DMS114 treated with DMSO at 0.1 percent for 48 hours (cell line): Measurements from ENCODE around the gene SLC2A11.
"Not testable (repeated sequence)": the region's sequence is repeated elsewhere in the genome, so short reads cannot be mapped to it uniquely, and the experiment has no call there.

Source experiments
- DNase-seq: peaks from one replicate; lab custom pipeline; 2025; ENCODE audit not compliant: unreplicated experiment; lab: John Stamatoyannopoulos, UW

Gene SLC2A11

GRCh38 chr22:23847310-23847920 lies 10.3 kb upstream of the SLC2A11 start:
- no peak for DNase-seq

DNA sequence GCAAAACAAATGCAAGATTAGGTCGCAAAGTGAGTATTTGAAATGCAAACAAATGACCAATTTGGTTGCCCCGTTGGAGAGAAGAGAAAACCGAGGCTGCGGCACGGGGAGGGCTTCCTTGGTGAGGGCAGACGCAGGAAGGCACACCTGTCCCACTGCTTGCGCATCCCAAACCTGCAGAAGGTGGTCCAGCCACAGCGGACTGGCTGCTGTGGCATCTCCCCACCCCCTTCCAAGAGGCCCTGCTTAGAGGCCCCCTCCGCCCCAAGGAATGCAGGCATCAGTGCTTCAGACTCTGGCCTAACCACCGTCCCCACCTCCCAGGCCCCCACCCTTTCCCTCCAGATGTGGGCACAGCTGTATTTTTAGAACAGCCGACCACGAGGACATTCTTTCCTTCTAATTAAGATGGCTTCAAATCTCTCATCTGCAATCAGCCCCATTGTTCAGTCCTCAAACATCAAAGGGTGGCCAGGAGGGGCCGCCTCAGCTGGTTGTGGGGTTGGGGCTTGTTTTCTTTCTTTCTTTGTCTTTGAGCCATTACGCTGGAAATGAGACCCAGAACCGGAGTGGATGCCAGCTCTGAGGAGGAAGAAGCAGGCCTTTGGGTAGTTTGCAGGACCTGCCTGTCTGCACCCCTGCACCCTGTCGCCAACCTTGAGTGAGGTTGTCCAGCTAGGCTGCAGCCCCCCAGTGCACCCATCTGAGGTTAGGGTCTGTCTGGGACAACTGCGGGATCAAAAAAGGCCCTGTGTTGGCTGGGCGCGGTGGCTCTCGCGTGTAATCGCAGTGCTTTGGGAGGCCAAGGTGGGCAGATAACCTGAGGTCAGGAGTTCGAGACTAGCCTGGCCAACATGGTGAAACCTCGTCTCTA lies 9.4 kb upstream of the SLC2A11 start:
- DNase-seq: no peak

DNA sequence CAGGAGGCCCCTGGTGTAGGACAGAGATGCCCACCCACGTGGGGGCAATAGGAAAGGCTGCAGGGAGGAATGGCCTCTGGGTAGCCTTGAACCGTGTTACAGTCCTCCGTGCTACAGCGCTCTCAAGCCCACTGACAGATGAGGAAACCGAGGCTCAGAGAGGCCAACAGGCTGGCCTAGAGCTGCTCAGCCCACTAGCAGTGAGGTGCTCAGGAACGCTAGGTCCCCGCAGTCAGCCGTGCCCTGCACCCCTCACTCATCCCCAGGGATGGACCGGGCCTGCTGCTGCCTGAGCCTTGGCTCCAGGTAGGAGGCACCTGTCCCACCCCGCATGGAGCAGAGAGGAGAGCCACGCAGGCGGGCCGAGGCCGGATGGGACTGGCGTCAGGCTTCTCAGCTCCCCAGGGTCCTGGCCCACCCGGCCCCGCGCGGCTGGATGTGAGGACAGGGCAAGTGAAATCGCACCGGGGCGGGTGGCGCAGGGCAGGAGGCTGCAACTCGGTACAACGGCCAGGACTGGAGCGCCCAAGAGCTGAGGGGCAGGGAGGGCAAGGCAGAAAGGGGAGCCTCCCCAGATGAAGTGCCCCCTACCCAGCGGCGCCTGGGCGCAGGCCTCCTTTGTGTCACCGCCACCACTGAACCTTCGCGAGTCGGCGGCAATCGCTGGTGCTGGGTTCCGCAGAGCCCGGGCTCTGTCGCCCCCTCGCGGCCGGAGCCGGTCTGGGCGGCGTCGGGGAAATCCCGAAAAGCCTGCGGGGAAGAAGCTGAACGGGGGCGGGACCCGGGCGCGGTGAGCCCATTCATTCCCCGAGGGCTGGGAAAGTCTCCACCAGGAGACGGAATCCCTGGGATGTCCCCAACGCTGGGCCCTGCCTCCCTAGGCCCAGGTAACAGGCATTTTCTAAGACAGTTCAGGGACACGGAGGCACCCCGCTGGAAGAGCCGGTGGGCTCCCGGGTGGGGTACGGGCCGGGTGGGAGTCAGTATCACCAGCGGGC lies 8.4 kb upstream of the SLC2A11 start:
- peak; percentile 59 for DNase-seq

GRCh38 chr22:23850136-23850611 lies 7.5 kb upstream of the SLC2A11 start:
- DNase-seq: no peak

DNA sequence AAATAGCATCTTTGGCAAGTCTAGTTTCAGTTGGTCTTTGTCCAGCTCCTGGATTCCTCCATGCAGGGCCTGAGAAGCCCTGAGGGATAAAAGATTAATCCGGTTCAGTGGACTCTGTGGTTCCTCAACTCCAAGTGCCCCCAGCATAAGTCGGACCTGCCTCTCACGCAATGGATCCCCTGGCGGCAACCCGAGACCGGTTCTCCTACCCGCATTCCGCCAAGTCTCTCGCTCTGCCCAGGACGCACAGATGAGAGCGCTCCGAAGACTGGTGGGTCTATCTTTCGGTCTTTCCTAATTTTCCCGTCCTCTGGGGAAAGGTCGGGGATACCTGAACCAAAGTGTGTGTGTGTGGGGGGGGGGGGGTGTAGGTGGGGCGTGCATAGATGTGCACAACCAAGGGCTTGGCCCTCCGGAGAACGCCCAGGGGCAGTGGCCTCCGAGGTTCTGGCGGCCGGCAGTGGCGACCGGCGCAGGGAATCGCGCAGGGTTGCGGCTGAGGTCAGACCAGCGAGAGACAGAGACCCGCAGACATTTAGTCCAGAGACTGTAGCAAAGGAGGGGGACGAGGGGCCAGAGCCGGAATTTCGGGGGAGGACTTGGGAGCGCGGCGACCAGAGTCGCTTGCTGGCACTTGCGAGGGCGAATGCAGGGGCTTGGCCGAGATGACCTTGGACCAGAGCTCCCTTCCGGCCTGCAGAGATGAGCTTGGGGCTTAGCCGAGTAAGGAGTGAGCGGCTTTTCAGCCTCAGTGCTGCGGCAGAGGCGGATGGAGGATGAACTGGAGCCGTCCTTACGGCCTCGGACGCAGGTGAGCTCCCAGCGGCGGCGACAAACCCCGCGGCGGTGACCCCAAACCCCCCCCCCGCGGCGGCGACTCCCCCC lies 712 bp upstream of the SLC2A11 start:
- DNase-seq: peak; percentile 20

DNA sequence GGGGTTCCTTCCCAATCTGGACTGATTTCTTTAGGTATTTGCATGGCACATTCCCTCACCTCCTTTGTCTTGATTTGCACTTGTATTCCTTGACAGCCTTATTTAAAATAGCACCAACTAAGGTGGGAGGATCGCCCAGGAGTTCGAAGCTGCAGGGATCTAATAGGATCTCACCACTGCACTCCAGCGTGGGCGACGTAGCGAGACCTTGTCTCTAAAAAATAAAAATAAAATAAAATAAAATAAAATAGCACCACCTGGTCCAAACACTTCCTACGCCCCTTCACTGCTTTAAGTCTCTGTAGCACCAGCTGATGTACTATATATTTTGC lies 775 bp downstream of the SLC2A11 start:
- DNase-seq: no peak

- DNase-seq: no peak
These were observed 1.5 kb downstream of the SLC2A11 start for GRCh38 chr22:23859201-23859600.

DNA sequence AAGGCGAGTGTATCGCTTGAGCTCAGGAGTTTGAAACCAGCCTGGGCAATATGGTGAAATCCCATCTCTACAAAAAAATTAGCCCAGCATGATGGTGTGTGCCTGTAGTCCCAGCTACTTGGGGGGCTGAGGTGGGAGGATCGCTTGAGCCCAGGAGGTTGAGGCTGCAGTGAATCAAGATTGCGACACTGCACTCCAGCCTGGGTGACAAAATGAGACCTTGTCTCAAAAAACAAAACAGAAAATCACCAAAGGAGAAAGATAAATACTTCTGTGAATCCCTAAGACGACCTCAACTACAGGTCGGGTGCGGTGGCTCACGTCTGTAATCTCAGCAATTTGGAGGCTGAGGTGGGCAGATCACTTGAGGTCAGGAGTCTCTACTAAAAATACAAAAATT lies 2.5 kb downstream of the SLC2A11 start:
- not testable (repeated sequence) for DNase-seq

- peak; percentile 33 for DNase-seq
These were observed 4.4 kb downstream of the SLC2A11 start for GRCh38 chr22:23862103-23862502.

DNA sequence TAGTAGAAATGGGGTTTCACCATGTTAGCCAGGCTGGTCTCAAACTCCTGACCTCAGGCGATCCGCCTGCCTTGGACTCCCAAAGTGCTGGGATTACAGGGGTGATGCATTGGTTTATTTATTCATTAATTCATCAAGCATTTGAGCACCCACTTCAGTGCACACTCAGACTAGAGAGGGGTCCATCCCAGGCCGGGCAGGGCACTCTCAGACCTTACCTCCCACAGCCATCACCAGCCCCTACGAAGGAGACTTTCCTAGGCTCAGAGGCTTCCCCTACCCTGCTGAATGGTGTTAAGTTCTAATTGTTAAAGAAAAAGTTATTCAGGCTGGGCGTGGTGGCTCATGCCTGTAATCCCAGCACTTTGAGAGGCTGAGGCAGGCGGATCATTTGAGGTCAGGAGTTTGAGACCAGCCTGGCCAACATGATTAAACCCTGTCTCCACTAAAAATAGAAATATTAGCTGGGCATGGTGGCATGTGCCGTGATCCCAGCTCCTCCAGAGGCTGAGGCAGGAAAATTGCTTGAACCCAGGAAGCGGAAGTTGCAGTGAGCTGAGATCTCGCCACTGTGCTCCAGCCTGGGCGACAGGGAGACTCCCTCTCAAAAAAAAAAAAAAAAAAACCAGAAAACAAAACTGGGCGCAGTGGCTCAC lies 7.0 kb downstream of the SLC2A11 start:
- not testable (repeated sequence) for DNase-seq

DNA sequence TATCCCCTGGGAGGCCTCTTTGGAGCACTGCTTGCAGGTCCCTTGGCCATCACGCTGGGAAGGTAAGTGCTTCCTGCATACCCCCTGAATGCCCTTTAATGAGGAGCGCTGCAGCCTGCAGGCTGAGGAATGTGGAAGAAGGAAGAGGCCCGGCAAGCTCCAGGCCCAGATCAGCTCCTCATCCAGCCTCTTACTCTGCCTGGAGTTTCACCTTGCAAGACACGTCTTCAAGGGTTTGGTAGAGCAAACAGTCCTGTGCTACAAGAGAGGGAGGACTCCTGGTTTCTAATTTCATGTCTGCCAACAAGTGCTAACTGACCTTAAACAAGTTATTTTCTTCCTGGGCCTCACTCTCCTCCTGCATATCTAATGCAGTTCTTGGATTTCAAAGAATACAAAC lies 10.9 kb downstream of the SLC2A11 start:
- no peak for DNase-seq

GRCh38 chr22:23874871-23875270 lies 17.2 kb downstream of the SLC2A11 start:
- DNase-seq: no peak

DNA sequence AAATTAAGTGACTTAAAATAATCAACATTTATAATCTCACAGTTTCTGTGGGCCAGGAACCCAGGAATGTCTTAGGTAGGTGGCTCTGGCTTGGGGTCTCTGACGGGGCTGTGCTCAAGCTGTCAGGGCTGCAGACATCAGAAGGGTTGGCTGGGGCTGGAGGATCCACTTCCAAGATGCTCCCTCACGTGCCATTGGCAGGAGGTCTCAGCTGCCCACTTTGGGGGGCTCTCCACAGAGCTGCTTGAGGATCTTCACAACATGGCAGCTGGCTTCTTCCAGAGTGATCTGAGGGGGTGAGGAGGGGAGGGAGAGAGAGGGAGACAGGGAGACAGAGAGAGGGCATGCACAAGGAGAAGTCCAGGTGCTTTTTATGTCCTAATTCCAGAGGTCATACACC lies 18.1 kb downstream of the SLC2A11 start:
- no peak for DNase-seq

DNA sequence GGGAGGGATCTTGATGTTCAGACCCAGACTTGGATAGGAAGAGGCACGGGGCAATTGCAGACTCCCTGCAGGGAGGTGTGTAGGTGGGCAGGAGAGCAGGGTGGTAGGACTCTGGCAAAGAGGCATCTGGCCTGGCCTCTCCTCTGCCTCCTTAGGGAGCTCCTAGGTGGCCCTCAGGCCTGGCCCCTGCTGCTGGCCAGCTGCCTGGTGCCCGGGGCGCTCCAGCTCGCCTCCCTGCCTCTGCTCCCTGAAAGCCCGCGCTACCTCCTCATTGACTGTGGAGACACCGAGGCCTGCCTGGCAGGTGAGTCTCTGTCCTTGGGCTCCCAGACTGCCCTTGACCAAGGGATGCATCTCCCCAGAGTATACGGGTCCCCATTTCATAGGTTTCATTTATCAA lies 19.9 kb downstream of the SLC2A11 start:
- DNase-seq: no peak

- DNase-seq: no peak
These were observed 20.5 kb downstream of the SLC2A11 start for GRCh38 chr22:23878219-23878618.

DNA sequence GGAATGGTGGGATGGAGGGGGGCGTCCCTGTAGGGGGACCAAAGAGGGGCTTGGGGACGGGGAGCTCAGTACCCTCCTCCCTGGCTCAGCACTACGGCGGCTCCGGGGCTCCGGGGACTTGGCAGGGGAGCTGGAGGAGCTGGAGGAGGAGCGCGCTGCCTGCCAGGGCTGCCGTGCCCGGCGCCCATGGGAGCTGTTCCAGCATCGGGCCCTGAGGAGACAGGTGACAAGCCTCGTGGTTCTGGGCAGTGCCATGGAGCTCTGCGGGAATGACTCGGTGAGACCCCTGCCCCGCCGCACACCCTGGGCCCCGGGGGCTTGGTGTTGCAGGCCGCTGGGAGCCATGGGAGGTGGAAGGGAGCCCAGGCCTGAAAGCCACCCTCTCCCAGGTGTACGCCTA lies 24.7 kb downstream of the SLC2A11 start:
- DNase-seq: no peak

DNA sequence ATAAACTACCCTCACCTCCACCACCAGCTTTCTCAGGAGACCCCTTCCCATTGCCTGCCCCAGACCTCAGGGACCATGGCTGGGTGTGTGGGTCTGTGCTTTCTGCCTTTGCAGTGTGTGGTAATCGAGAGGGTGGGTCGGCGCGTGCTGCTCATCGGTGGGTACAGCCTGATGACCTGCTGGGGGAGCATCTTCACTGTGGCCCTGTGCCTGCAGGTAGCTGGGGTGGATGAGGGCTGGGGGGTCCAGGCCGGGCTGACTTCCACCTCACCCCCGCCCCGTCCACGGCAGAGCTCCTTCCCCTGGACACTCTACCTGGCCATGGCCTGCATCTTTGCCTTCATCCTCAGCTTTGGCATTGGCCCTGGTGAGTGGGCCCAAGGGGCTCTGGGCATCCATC lies 26.0 kb downstream of the SLC2A11 start:
- DNase-seq: no peak

- no peak for DNase-seq
These were observed 26.5 kb downstream of the SLC2A11 start for GRCh38 chr22:23884140-23884539.

DNA sequence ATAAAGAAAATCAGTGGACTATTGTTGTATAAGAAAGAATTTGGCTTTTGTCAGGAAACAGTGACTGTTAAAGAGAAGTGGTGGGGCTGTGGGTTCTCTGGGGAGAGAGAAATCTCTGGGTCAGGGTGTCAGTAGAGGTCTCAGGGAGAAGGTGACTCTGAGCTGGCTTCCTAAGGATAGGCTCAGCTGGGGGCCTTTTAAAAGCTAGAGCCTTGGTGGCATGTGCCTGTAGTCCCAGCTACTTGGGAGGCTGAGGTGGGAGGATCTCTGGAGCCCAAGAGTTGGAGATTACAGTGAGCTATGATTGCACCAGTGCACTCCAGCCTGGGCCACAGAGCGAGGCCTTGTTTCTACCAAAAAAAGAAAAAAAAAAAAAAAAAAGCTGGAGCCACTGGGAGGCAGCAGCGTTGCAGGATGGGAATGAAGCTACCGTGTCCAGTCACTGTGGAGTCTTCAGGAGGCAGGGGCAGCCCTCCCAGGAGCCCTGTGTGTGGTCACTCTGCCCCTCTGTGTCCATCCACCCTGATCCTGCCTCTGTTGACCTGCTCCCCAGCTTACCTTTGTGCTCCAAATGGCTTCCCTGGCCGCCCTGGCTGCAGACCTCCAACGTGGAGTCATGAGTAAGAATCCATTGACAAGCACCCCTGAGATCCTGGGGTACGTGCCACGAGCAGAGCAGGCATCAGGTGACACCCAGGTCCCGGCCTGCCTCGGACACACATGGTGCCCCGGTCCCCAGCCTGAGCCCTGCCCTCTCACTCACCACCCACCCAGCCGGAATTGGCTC lies 31.1 kb downstream of the SLC2A11 start:
- DNase-seq: peak; percentile 11
